Measurements from ENCODE around the gene PIK3C2A. TPM values are rescaled to one million over a fixed set of nuclear protein-coding genes. Genes with fewer than 3 reads are reported as not detected.

Gene PIK3C2A
- total RNA-seq, 1 donor from 2014 or later: 96.0 TPM

- Mint-ChIP-seq H3K36me3 (ENCODE audit: insufficient read depth) (peaks cover 15% of the 10 kb centered on the region), H3K27ac (peak overlapping the region; percentile 72), H3K4me1 (ENCODE audit: low read depth) (peaks cover 17% of the 10 kb centered on the region), H3K27me3 (no peaks in the 10 kb centered on the region), H3K9me3 (ENCODE audit: low read depth) (no peaks in the 10 kb centered on the region), H3K4me3 (ENCODE audit: low read depth) (no peak overlapping the region)
- TF ChIP-seq CTCF (IDR thresholded peaks at IDR 0.05; ENCODE audit: unreplicated experiment): no peak
- no peak for DNase-seq (ENCODE audit: low spot score, unreplicated experiment)
Observed at GRCh38 chr11:17164361-17165246, 43.2 kb downstream of the PIK3C2A start.

- DNase-seq (ENCODE audit: low spot score, unreplicated experiment): no peak
- Mint-ChIP-seq H3K27ac (peak overlapping the region; percentile 39), H3K36me3 (ENCODE audit: insufficient read depth) (peaks cover 7% of the 10 kb centered on the region), H3K9me3 (ENCODE audit: low read depth) (no peaks in the 10 kb centered on the region), H3K27me3 (no peaks in the 10 kb centered on the region), H3K4me3 (ENCODE audit: low read depth) (no peak overlapping the region), H3K4me1 (ENCODE audit: low read depth) (peaks cover 21% of the 10 kb centered on the region)
- TF ChIP-seq CTCF (IDR thresholded peaks at IDR 0.05; ENCODE audit: unreplicated experiment): no peak
Observed at GRCh38 chr11:17163736-17164135, 44.0 kb downstream of the PIK3C2A start.

GRCh38 chr11:17163291-17163690 lies 44.5 kb downstream of the PIK3C2A start:
- peak overlapping the region; percentile 39 for H3K27ac Mint-ChIP-seq
- no peaks in the 10 kb centered on the region for H3K9me3 Mint-ChIP-seq (ENCODE audit: low read depth)
- H3K36me3 Mint-ChIP-seq (ENCODE audit: insufficient read depth): peaks cover 5% of the 10 kb centered on the region
- H3K27me3 Mint-ChIP-seq: no peaks in the 10 kb centered on the region
- TF ChIP-seq CTCF (IDR thresholded peaks at IDR 0.05; ENCODE audit: unreplicated experiment): no peak
- no peak overlapping the region for H3K4me3 Mint-ChIP-seq (ENCODE audit: low read depth)
- H3K4me1 Mint-ChIP-seq (ENCODE audit: low read depth): peaks cover 21% of the 10 kb centered on the region
- DNase-seq (ENCODE audit: low spot score, unreplicated experiment): no peak

GRCh38 chr11:17162376-17162775 lies 45.4 kb downstream of the PIK3C2A start:
- H3K27ac Mint-ChIP-seq: peak overlapping the region; percentile 6
- H3K9me3 Mint-ChIP-seq (ENCODE audit: low read depth): no peaks in the 10 kb centered on the region
- no peak for DNase-seq (ENCODE audit: low spot score, unreplicated experiment)
- H3K27me3 Mint-ChIP-seq: no peaks in the 10 kb centered on the region
- TF ChIP-seq CTCF (IDR thresholded peaks at IDR 0.05; ENCODE audit: unreplicated experiment): no peak
- H3K4me1 Mint-ChIP-seq (ENCODE audit: low read depth): peaks cover 22% of the 10 kb centered on the region
- H3K36me3 Mint-ChIP-seq (ENCODE audit: insufficient read depth): peaks cover 2% of the 10 kb centered on the region
- H3K4me3 Mint-ChIP-seq (ENCODE audit: low read depth): no peak overlapping the region

- DNase-seq (ENCODE audit: low spot score, unreplicated experiment): no peak
- H3K27me3 Mint-ChIP-seq: no peaks in the 10 kb centered on the region
- peaks cover 26% of the 10 kb centered on the region for H3K4me1 Mint-ChIP-seq (ENCODE audit: low read depth)
- H3K27ac Mint-ChIP-seq: no peak overlapping the region
- peaks cover 2% of the 10 kb centered on the region for H3K36me3 Mint-ChIP-seq (ENCODE audit: insufficient read depth)
- no peaks in the 10 kb centered on the region for H3K9me3 Mint-ChIP-seq (ENCODE audit: low read depth)
- H3K4me3 Mint-ChIP-seq (ENCODE audit: low read depth): no peak overlapping the region
- no peak for TF ChIP-seq CTCF (IDR thresholded peaks at IDR 0.05; ENCODE audit: unreplicated experiment)
Observed at GRCh38 chr11:17161515-17161914, 46.3 kb downstream of the PIK3C2A start.

All from progenitor cell of endocrine pancreas (in vitro differentiated cells).